NOMO-1 treated with dmso at 0.1 percent for 144 hours (cell line): ENCODE measurements around the gene HMG20B.

ENCODE experiments used
- DNase-seq: peaks from one replicate; lab custom pipeline; 2025; ENCODE audit not compliant: unreplicated experiment; lab: John Stamatoyannopoulos, UW

The HMG20B gene

DNA sequence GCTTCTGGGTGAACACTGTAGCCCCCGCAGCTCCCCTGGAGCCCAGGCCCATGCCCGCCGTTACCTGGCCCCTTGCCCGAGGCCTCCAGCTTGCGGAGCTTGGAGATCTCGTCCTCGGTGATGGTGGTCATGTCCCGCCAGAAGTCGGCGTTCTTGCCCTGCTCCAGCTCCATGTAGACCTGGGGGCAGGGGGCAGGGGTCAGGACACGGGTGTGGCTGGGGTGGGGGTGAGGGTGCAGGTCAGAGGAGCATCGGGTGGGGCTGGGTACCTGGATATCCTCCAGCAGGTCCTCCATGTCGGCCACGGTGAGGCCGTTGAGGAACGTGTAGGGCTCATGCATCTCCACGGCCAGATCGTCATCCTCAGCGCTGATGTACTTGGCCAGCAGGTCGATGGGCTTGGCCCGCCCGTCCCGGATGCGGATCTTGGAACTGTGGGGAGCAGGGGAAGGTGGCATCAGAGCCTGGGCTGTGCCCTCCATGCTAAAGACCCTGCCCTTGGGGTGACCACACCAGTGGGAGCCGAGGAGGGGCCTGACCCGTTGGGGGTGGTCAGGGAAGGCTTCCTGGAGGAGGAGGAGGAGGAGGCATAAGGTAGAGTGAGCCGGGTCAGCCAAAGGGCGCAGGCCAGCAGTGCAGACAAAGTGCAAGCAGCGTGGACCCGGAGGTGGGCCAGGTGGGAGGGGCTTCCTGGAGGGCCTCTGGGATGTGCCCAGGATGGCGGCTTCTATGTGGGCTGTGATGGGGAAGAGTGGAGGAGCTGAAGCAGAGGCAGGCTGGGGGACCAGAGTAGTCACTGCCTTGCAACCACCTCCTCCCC, 46.3 kb downstream of the HMG20B start:
- DNase-seq = no peak

DNA sequence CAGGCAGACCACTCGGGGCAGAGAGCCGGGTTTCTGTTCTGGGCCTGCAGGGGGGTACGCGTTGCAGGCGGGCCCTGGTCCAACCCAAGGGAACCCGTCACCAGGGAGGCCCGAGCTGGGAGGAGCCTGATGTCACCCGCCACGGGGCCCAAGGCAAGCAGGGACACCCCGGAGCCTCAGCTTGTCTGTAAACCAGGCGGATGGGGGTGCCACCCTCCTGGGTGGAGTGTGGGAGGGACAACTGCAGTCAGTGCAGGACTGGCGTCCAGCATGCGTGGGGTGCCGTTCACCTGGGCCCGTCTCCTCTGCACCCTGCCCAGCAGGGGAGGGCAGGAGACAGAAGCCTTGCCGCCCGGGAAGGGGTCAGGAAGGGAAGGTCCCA, 46.9 kb downstream of the HMG20B start:
- DNase-seq = no peak

GRCh38 chr19:3620145-3620816, 47.5 kb downstream of the HMG20B start:
- no peak for DNase-seq

DNA sequence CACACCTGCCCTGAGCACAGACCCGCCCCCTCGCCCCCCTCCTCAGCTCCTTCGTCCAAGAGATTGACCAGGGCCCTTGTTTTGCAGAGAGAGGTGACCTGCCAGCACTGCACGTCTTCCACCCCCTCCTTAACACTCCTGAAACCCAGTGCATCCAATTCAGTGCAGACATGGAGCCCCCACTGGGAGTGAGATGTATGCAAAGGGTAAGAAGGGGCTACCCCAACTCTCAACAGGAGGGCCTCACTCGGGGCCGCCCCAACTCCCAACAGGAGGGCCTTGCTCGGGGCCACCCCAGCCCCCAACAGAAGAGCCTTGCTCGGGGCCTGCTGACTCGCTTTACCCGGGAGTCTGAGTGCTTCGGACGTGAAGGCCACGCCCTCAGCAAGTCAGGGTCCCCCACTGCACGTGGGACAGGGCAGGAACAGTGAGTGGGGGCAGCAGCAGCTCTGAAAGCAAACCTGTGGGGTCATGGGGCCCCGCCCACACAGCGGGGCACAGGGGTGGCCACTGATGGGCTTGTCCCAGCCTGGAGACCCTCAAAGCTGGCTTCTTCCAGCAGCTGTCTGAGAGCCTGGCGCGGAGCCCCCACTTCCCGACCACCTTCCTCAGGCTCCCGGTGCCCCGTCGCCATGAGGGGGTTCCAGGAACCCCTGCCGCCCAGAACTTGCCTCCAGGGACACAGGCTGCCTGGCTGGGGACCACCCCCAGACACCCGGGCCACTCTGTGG, 48.2 kb downstream of the HMG20B start:
- no peak for DNase-seq

DNA sequence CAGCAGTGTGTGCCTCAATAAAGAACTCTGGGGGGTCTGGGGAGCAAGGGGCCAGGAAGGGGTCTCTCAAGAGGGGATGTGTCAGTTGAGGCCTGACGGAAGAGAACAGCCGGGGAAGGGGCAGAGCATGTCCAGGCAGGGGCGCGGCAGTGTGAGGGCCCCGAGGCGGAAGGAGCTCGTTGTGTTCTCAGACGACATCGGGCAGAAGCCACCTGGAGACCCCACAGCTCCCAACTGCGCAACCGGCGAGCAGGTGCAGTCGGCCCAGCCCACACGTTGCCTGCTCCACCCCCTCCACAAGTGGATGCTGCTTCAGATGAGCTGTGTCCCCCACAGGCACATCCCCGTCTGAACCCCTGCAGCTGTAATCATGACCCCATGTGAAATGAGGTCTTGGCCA, 48.9 kb downstream of the HMG20B start:
- DNase-seq = no peak

- DNase-seq = no peak
Observed at GRCh38 chr19:3622224-3622623, 49.5 kb downstream of the HMG20B start.

DNA sequence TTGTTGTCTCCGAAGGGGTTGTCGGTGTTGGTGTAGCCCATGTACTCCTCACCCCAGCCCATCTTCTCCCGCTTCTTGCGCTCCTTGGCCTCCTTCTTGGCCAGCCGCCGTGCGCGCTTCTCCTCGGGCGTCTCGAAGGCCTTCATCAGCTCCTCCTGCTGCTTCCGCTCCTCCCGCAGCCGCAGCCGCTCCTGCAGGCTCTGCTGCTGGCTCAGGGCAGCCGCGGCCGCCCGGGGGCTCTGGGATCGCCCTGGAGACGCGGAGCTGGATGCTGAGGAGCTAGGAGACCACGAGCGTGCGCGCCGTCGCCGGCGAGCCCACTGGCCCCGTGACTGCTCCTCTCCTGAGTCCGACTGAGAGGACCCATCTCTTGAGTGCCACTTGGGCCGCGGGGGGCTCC, 51.0 kb downstream of the HMG20B start:
- DNase-seq = no peak

- no peak for DNase-seq
Observed at GRCh38 chr19:3625996-3626472, 53.3 kb downstream of the HMG20B start.

DNA sequence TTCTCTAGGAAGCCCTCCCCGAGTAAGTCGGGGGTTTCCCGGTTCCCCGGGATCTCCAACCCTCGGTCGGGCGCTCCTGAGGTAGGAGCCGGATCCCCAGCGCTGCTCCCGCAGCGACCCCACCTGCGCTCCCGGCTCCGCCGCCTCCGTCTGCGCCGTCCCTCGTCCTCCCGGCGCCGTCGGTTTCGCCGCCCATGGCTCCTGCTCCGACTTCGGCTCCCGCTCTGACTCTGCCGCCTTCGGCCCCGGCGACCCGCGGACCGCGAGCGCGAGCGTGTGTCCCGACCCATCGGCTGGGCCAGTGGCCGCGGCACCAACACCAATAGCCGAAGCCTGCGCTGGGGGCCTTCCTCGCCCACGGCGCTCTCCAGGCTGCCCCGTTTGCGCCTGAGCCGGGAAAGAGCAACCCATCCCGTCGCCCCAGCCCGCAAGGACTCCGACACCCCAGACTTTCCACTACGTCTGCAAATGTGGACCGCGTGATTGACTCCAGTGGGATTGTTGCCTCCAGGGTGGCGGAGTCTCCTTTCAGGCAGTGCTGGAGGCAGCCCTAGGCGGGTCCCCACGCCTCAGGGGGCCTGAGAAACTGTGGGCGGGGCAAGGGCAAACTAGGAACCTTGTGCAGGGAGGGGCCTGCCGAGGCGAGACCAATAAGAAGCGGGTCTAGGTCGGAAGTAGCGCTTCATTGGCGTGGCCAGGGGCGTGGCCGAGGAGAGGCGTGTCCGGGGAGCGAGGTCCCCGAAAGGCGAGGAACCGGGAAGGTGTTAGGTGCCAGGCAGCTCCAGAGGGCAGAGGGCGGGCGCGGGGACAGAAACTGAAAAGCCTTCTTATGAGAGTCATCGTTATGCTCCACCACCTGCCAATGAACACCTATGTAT, 54.0 kb downstream of the HMG20B start, which contains the start of gene CACTIN:
TSS of gene CACTIN (minus strand) at position 318 of the 878 bp plus-strand sequence. CDS start at position 290, 28 bp downstream.
- peak; percentile 99 for DNase-seq

- DNase-seq = no peak
Observed at GRCh38 chr19:3627351-3627723, 54.6 kb downstream of the HMG20B start.
